Uterus (tissue), 4 donors: ENCODE data around the gene AKR1D1. TPM values are rescaled to one million over a fixed set of nuclear protein-coding genes. Genes with fewer than 3 reads are reported as not detected.

Source experiments
- DNase-seq, 2 donors: peaks; one replicate each; pipeline ENCODE4 v3.0.0-alpha.2; 2019 to 2020
- H3K27ac ChIP-seq, 2 donors: fragments of 200-600 bp; sonication (generic); 1 replicate in 1 of 2; 2 replicates in 1 of 2; pipeline ENCODE4 v1.5.1; 2016 to 2018
- H3K27me3 ChIP-seq, 2 donors: fragments of 200-600 bp; sonication (generic); one replicate each; pipeline ENCODE4 v1.5.1; 2018 to 2019; ENCODE audit warnings: control low read depth in 1 of 2
- H3K36me3 ChIP-seq, 2 donors: fragments of 200-600 bp; sonication (generic); one replicate each; pipeline ENCODE4 v1.5.1; 2019; ENCODE audit warnings: control low read depth in 1 of 2
- H3K4me1 ChIP-seq, 2 donors: fragments of 200-600 bp; sonication (generic); one replicate each; pipeline ENCODE4 v1.5.1; 2018 to 2019; ENCODE audit warnings: control low read depth in 1 of 2
- H3K4me3 ChIP-seq, 2 donors: fragments of 200-600 bp; sonication (generic); 1 replicate in 1 of 2; 2 replicates in 1 of 2; pipeline ENCODE4 v1.5.1; 2018 to 2019; ENCODE audit warnings: mild to moderate bottlenecking in 1 of 2
- H3K9me3 ChIP-seq, 2 donors: fragments of 200-600 bp; sonication (generic); one replicate each; pipeline ENCODE4 v1.5.1; 2019; ENCODE audit warnings: control low read depth in 1 of 2
- CTCF ChIP-seq, 4 experiments: fragments of 200-600 bp in 2 of 4; fragments of 450-650 bp in 2 of 4; sonication (generic) in 2 of 4; IDR thresholded peaks; one replicate each; pipeline ENCODE4 v1.5.1; 2016 to 2019; ENCODE audit warnings: antibody characterized with exemption in 4 of 4, mild to moderate bottlenecking in 2 of 4, moderate library complexity in 1 of 4
- POLR2A ChIP-seq, 2 donors: fragments of 450-650 bp; IDR thresholded peaks; one replicate each; pipeline ENCODE4 v1.6.1; 2016; ENCODE audit warnings: antibody characterized with exemption in 2 of 2, mild to moderate bottlenecking in 1 of 2, moderate library complexity in 1 of 2
- intact Hi-C: fragments of 100-400 bp; cut with DNase I; formaldehyde crosslinking; loops from one replicate; pipeline ENCODE4 v1.15.1; 2023; ENCODE audit warnings: low total_unique reads
- total RNA-seq, 4 donors: library from RNA; depleted of rRNA in 3 of 4; stranded (reverse); fragments of >200 nt in 3 of 4; gene quantifications; one replicate each; pipeline versions ENCODE4 v1.1.0 to v1.2.4, GENCODE V29; 2014 to 2023
- donor health status: DM: yes; HTN: yes; CAD: no.

Gene AKR1D1
- total RNA-seq, 4 donors from 2014 or later: not detected

- TF ChIP-seq CTCF (IDR thresholded peaks at IDR 0.05): no peak
- no peak for TF ChIP-seq POLR2A (IDR thresholded peaks at IDR 0.05)
- Histone ChIP-seq H3K27ac (no peak overlapping the region), H3K4me1 (no peaks in the 10 kb centered on the region), H3K27me3 (no peaks in the 10 kb centered on the region), H3K36me3 (no peaks in the 10 kb centered on the region), H3K4me3 (no peak overlapping the region), H3K9me3 (no peaks in the 10 kb centered on the region)
- DNase-seq: no peak
- intact Hi-C loops: no loop called here
Measured at GRCh38 chr7:138079137-138079536, 2.9 kb downstream of the AKR1D1 start.

DNA sequence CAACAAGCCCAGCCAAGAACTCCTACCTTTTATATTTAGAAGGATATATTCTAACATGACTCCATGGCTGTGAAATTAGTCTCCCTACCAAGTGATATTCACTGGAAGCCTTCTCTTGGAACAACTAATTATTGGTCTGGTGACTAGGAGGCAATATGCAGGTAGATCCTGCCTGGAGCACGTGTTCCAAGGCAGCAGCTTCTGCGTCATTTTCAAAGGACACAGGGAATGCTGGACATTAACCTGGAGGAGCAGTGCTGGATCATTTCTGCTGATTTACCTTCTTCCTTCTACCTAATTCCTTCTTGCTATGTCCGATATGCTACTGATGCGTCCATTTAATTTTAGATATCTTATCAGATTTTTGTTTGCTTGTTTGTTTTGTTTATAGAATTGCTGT is 5.6 kb downstream of the AKR1D1 start:
- H3K4me3 ChIP-seq: no peak overlapping the region
- DNase-seq: no peak
- TF ChIP-seq POLR2A (IDR thresholded peaks at IDR 0.05) (no peak), CTCF (IDR thresholded peaks at IDR 0.05) (no peak)

GRCh38 chr7:138083859-138084258 is 7.6 kb downstream of the AKR1D1 start:
- TF ChIP-seq POLR2A (IDR thresholded peaks at IDR 0.05) (no peak), CTCF (IDR thresholded peaks at IDR 0.05) (no peak)
- H3K27ac ChIP-seq: no peak overlapping the region
- H3K9me3 ChIP-seq: no peaks in the 10 kb centered on the region
- H3K4me1 ChIP-seq: no peaks in the 10 kb centered on the region
- DNase-seq: no peak
- H3K4me3 ChIP-seq: no peak overlapping the region
- H3K27me3 ChIP-seq: no peaks in the 10 kb centered on the region
- intact Hi-C loops: no loop called here
- H3K36me3 ChIP-seq: no peaks in the 10 kb centered on the region

More for the DNA sequence above, 5.6 kb downstream of the AKR1D1 start:
- H3K4me1 ChIP-seq: no peaks in the 10 kb centered on the region
- H3K27me3 ChIP-seq: no peaks in the 10 kb centered on the region
- no peak overlapping the region for H3K27ac ChIP-seq
- no peaks in the 10 kb centered on the region for H3K9me3 ChIP-seq
- no peaks in the 10 kb centered on the region for H3K36me3 ChIP-seq
- intact Hi-C loops: no loop called here

DNA sequence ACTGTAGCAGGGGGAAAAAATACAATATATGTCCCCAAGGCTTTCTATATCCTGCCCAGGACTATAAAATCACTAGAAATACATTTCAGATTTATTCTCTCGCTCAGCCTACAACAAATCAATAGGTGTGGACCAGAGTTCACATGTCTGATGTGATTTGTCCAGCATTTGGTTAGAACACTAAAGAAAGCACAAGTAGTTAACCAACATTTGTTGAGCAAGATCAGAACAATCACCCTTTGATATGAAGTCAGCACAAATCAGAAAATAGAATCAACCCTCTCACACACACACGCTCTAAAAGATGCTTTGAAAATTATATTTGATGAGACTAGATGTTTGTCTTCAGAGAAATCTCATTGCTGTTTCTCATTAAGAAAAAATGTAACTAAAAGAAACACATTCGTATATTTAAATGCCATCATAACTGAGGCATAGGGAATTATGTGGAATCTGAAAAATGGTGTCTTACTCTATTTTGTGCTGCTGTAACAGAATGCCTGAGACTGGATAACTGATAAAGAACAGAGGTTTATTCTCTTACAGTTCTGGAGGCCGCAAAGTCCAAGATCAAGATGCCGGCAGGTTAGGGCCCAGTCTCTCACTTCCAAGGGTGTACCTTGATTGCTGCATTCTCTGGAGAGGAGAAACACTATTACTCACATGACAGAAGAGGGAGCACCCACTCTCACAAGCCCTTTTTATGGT is 10.5 kb downstream of the AKR1D1 start:
- no peak overlapping the region for H3K4me3 ChIP-seq
- H3K36me3 ChIP-seq: no peaks in the 10 kb centered on the region
- no peak for TF ChIP-seq CTCF (IDR thresholded peaks at IDR 0.05)
- intact Hi-C loops: no loop called here
- no peaks in the 10 kb centered on the region for H3K27me3 ChIP-seq
- no peak for DNase-seq
- H3K27ac ChIP-seq: no peak overlapping the region
- H3K4me1 ChIP-seq: no peaks in the 10 kb centered on the region
- H3K9me3 ChIP-seq: no peaks in the 10 kb centered on the region

DNA sequence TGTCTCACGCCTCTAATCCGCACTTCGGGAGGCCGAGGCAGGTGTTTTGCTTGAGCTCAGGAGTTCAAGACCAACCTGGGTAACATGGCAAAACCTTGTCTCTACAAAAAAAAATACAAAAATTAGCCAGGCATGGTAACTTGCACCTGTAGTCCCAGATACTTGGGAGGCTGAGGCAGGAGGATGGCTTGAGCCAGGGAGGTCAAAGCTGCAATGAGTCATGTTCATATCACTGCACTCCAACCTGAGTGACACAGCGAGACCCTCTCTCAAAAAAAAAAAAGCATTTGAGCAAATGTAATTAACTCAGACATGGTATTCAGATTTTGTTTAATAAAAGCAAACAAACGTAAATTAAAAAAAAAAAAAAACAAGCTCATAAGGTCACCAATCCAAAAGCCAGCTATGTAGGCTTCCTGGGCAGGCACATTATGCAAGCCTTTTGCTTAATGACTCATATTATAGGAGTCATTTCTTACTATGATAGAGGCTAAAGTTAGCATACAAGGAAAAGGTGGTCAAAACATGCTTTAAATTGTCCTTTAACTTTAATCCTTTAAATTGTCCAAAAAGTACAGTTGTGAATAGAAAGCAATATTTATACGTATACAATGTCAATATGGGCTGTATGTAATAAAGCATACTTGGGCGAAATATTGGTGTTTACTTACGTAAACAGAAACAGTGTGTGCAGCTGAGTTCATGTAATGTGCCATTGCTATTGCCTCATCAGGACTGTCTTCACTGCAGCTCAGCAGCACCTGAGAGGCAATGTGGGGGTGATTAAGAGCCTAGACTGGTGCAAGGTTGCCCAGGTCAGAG is 13.0 kb downstream of the AKR1D1 start:
- Histone ChIP-seq H3K9me3 (no peaks in the 10 kb centered on the region), H3K27me3 (no peaks in the 10 kb centered on the region), H3K4me1 (no peaks in the 10 kb centered on the region), H3K4me3 (no peak overlapping the region), H3K36me3 (no peaks in the 10 kb centered on the region), H3K27ac (no peak overlapping the region)
- no peak for TF ChIP-seq CTCF (IDR thresholded peaks at IDR 0.05)
- no peak for TF ChIP-seq POLR2A (IDR thresholded peaks at IDR 0.05)
- intact Hi-C loops: no loop called here
- DNase-seq: no peak
